ENCODE results near the gene TMIGD2.

DNA sequence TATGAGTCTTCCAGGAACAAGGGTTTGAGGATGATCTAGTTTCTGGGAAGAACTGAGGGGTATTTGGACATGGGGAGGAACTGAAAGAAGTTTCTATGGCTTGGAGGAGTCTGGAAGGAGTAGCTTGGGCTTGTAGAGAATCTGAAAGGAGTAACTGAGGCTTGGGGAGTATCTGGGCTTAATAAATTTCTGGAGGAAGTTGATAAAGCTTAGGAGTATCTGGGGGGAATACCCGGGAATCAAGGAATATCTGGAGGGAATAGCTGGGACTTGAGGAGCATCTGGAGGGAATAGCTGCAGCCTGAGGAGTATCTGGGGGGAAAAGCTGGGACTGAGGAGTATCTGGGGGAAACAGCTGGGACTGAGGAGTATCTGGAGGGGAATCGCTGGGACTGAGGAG, 18.2 kb upstream of the TMIGD2 start:
- TF ChIP-seq CTCF (IDR thresholded peaks at IDR 0.05) (no peak), CDX4 (CRISPR knock-in tag; IDR thresholded peaks at IDR 0.05; ENCODE audit: borderline replicate concordance) (no peak), E2F1 (CRISPR knock-in tag; IDR thresholded peaks at IDR 0.05) (no peak), STAT6 (CRISPR knock-in tag; conservative IDR thresholded peaks at IDR 0.05; ENCODE audit: low read depth) (no peak)
